ENCODE measurements around the gene MEX3B. TPM values are rescaled to one million over a fixed set of nuclear protein-coding genes. Genes with fewer than 3 reads are reported as not detected.
A peak's percentile ranks its signal among the peaks of the same experiment; 100 is the strongest.

MEX3B gene
- 1 to 10 TPM; 3.5 to 5.8 (median 4.3) TPM for total RNA-seq
- 1 to 10 TPM in 2 of 3 donors, under 1 TPM in 1; 0.23 to 1.2 (median 1.0) TPM for polyA plus RNA-seq

GRCh38 chr15:82045892-82046665 is at the start of gene MEX3B:
Gene MEX3B, minus strand, starts transcription at chr15:82046018. Its CDS starts 313 bp downstream, at chr15:82045705.
- Histone ChIP-seq H3K27me3 (no peaks in the 10 kb centered on the region), H3K27ac (peak within 1 kb of the TSS; percentile 98), H3K4me1 (peaks cover 0 to 33% (median 25%) of the 10 kb centered on the region in 4 donors), H3K9me3 (no peaks in the 10 kb centered on the region), H3K4me3 (peak within 1 kb of the TSS; percentile 73 to 96 (median 87)), H3K36me3 (no peaks in the 10 kb centered on the region)
- intact Hi-C loops (cut with DNase I), result loop anchor here (2.0 to 10.0 kb wide), 6 partner anchors 93 to 1051 kb away; partner anchors contain the start of gene STARD5
- TF ChIP-seq POLR2AphosphoS5 (IDR thresholded peaks at IDR 0.05) (peak in 2 of 4 donors; percentile 68 to 91), CTCF (IDR thresholded peaks at IDR 0.05) (no peak), EP300 (IDR thresholded peaks at IDR 0.05) (no peak), POLR2A (IDR thresholded peaks at IDR 0.05) (no peak)
- DNase-seq, result peak; percentile 99
- WGBS, 2 donors, result 1% methylated on average over 68 of the region's 68 CpGs

GRCh38 chr15:82093774-82094211 is 48.0 kb upstream of the MEX3B start:
- 91 to 92% methylated on average over 13 of the region's 13 CpGs for WGBS, 2 donors
- Histone ChIP-seq H3K4me1 (no peaks in the 10 kb centered on the region), H3K4me3 (no peak overlapping the region), H3K9me3 (no peaks in the 10 kb centered on the region), H3K27me3 (no peaks in the 10 kb centered on the region), H3K27ac (no peak overlapping the region), H3K36me3 (no peaks in the 10 kb centered on the region)
- TF ChIP-seq EP300 (IDR thresholded peaks at IDR 0.05) (no peak), POLR2AphosphoS5 (IDR thresholded peaks at IDR 0.05) (no peak), CTCF (IDR thresholded peaks at IDR 0.05) (no peak), POLR2A (IDR thresholded peaks at IDR 0.05) (no peak)
- intact Hi-C loops (cut with DNase I), result no loop called here
- no peak for DNase-seq

GRCh38 chr15:82093325-82093724 is 47.5 kb upstream of the MEX3B start:
- H3K36me3 ChIP-seq, result no peaks in the 10 kb centered on the region
- no peak overlapping the region for H3K27ac ChIP-seq
- no peak overlapping the region for H3K4me3 ChIP-seq
- no peak for DNase-seq
- H3K4me1 ChIP-seq, result no peaks in the 10 kb centered on the region
- no peaks in the 10 kb centered on the region for H3K27me3 ChIP-seq
- 88% methylated on average over 5 of the region's 5 CpGs for WGBS, 2 donors
- H3K9me3 ChIP-seq, result no peaks in the 10 kb centered on the region
- intact Hi-C loops (cut with DNase I), result no loop called here
- TF ChIP-seq EP300 (IDR thresholded peaks at IDR 0.05) (no peak), POLR2A (IDR thresholded peaks at IDR 0.05) (no peak), POLR2AphosphoS5 (IDR thresholded peaks at IDR 0.05) (no peak)

- no peaks in the 10 kb centered on the region for H3K36me3 ChIP-seq
- H3K4me3 ChIP-seq, result no peak overlapping the region
- intact Hi-C loops (cut with DNase I), result no loop called here
- no peak for TF ChIP-seq POLR2A (IDR thresholded peaks at IDR 0.05)
- no peak for DNase-seq
- no peaks in the 10 kb centered on the region for H3K9me3 ChIP-seq
- no peaks in the 10 kb centered on the region for H3K4me1 ChIP-seq
- no peak overlapping the region for H3K27ac ChIP-seq
- WGBS, 2 donors, result 83 to 89% methylated on average over 3 of the region's 3 CpGs
- no peaks in the 10 kb centered on the region for H3K27me3 ChIP-seq
Measured at GRCh38 chr15:82091636-82092140, 45.9 kb upstream of the MEX3B start.

- TF ChIP-seq EP300 (IDR thresholded peaks at IDR 0.05), result no peak
- no peak for TF ChIP-seq POLR2A (IDR thresholded peaks at IDR 0.05)
- TF ChIP-seq CTCF (IDR thresholded peaks at IDR 0.05), result no peak
- no peak for TF ChIP-seq POLR2AphosphoS5 (IDR thresholded peaks at IDR 0.05)
- intact Hi-C loops (cut with DNase I), result no loop called here
- WGBS, 2 donors, result 78 to 89% methylated on average over 16 of the region's 16 CpGs
- H3K9me3 ChIP-seq, result no peaks in the 10 kb centered on the region
- no peaks in the 10 kb centered on the region for H3K36me3 ChIP-seq
- H3K4me1 ChIP-seq, result no peaks in the 10 kb centered on the region
- no peak for DNase-seq
- H3K27ac ChIP-seq, result no peak overlapping the region
- no peaks in the 10 kb centered on the region for H3K27me3 ChIP-seq
- H3K4me3 ChIP-seq, result no peak overlapping the region
Measured at GRCh38 chr15:82086243-82086995, 40.6 kb upstream of the MEX3B start.
